ENCODE measurements around the gene HS6ST1.

The HS6ST1 gene

GRCh38 chr2:128281852-128282245 is 36.8 kb downstream of the HS6ST1 start:
- H3K9me3 ChIP-seq, result no peaks in the 10 kb centered on the region
- no peaks in the 10 kb centered on the region for H3K36me3 ChIP-seq
- no peak for TF ChIP-seq CTCF (IDR thresholded peaks at IDR 0.05)
- no peak overlapping the region for H3K27ac ChIP-seq
- H3K4me1 ChIP-seq (ENCODE audit: control insufficient read depth in 1 of 2, insufficient read depth in 1 of 2, low read depth in 1 of 2, low read length in 1 of 2), result peaks cover 10 to 11% of the 10 kb centered on the region in 2 experiments
- peaks cover 8% of the 10 kb centered on the region for H3K27me3 ChIP-seq
- H3K4me3 ChIP-seq (ENCODE audit: low read depth in 1 of 2, low read length in 1 of 2), result no peak overlapping the region

DNA sequence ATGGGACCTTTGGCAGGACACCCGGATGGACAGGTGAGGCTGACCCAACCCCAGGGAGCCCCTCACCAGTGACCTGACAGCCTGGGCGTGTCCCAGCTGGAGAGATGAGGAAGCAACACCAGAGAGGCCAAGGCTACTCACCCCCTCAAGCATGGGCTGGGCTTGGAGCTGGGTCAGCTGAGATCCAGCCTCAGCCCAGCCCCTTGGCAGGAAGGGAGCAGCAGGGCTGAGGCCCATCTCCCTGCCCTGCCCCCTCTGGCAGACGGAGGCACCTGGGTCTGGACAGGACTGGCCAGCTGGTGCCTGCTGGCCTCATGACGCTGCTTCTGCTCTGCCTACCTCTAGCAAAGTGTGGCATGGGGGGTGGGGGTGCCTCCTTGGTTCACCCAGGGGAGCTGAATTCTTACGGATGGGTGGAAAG is 37.8 kb downstream of the HS6ST1 start:
- Histone ChIP-seq H3K27me3 (peaks cover 8% of the 10 kb centered on the region), H3K9me3 (no peaks in the 10 kb centered on the region), H3K27ac (no peak overlapping the region), H3K36me3 (no peaks in the 10 kb centered on the region), H3K4me1 (ENCODE audit: control insufficient read depth in 1 of 2, insufficient read depth in 1 of 2, low read depth in 1 of 2, low read length in 1 of 2) (peaks cover 10 to 11% of the 10 kb centered on the region in 2 experiments), H3K4me3 (ENCODE audit: low read depth in 1 of 2, low read length in 1 of 2) (no peak overlapping the region)
- no peak for TF ChIP-seq CTCF (IDR thresholded peaks at IDR 0.05)

DNA sequence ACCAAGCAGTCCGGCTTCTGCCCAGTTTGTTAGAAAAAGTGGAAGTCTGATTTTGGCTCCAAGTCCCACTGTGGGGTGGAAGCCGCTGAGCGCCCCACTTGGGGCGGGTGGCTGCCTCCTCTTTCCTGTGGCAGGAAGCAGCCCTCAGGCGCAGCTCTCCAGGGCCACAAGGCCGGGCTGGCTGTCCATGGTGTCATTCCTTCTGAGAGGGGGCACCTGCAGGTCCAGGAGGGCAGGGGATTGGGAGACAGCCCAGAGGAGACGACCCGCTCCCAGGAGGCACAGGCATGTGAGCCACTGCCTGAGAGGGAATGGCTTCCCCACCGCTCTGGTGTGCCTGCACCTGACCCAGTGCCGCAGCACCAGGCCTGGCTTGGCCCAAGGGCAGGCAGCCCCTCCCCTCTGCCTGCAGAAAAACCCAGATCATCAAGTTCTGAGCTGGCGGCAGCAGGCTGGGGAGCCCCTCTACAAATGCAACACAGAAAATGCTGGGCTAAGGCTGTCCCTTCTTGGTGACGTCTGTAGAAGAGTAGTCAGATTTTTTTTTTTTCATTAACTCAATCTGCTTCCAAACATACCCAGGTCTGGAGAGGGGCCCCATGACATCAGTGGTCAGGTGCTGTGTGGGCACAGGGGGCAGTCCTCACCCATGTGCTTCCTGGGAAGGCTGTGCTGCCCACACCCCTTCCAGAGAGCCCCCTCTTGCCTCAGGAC is 38.4 kb downstream of the HS6ST1 start:
- no peaks in the 10 kb centered on the region for H3K9me3 ChIP-seq
- no peaks in the 10 kb centered on the region for H3K36me3 ChIP-seq
- H3K27ac ChIP-seq, result no peak overlapping the region
- no peak for TF ChIP-seq CTCF (IDR thresholded peaks at IDR 0.05)
- no peak overlapping the region for H3K4me3 ChIP-seq (ENCODE audit: low read depth in 1 of 2, low read length in 1 of 2)
- H3K27me3 ChIP-seq, result peaks cover 8% of the 10 kb centered on the region
- H3K4me1 ChIP-seq (ENCODE audit: control insufficient read depth in 1 of 2, insufficient read depth in 1 of 2, low read depth in 1 of 2, low read length in 1 of 2), result peaks cover 10 to 11% of the 10 kb centered on the region in 2 experiments

DNA sequence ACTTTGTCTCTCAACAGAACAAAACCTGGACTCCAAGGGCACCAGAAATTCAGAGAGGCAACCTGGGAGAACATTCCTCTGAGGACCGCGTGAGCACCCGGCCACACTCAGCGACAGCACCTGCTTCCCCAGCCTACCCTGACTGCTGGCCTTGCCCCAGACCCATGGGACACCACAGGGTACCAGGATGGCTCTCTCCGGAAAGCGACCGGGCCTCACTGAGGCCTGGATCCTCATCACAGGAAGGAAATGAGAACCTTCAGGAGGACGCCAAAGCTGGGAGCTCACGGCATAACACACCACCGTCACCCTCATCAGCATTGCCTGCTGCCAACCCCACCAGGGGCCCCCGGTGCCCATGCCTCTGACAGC is 38.9 kb downstream of the HS6ST1 start:
- no peaks in the 10 kb centered on the region for H3K9me3 ChIP-seq
- no peaks in the 10 kb centered on the region for H3K36me3 ChIP-seq
- no peak for TF ChIP-seq CTCF (IDR thresholded peaks at IDR 0.05)
- peaks cover 8% of the 10 kb centered on the region for H3K27me3 ChIP-seq
- H3K27ac ChIP-seq, result no peak overlapping the region
- peaks cover 10 to 11% of the 10 kb centered on the region in 2 experiments for H3K4me1 ChIP-seq (ENCODE audit: control insufficient read depth in 1 of 2, insufficient read depth in 1 of 2, low read depth in 1 of 2, low read length in 1 of 2)
- H3K4me3 ChIP-seq (ENCODE audit: low read depth in 1 of 2, low read length in 1 of 2), result no peak overlapping the region

GRCh38 chr2:128279009-128279408 is 39.7 kb downstream of the HS6ST1 start:
- Histone ChIP-seq H3K4me3 (ENCODE audit: low read depth in 1 of 2, low read length in 1 of 2) (no peak overlapping the region), H3K27me3 (peaks cover 8% of the 10 kb centered on the region), H3K9me3 (no peaks in the 10 kb centered on the region), H3K4me1 (ENCODE audit: control insufficient read depth in 1 of 2, insufficient read depth in 1 of 2, low read depth in 1 of 2, low read length in 1 of 2) (peaks cover 10 to 11% of the 10 kb centered on the region in 2 experiments), H3K27ac (no peak overlapping the region), H3K36me3 (no peaks in the 10 kb centered on the region)
- TF ChIP-seq CTCF (IDR thresholded peaks at IDR 0.05), result no peak

Measured in neutrophil (primary cell).